T-helper 9 cell (primary cell): ENCODE measurements around the gene GABARAPL2.
A peak's percentile ranks its signal among the peaks of the same experiment; 100 is the strongest.
"Not testable (repeated sequence)": the region's sequence is repeated elsewhere in the genome, so short reads cannot be mapped to it uniquely, and the experiment has no call there.

Source experiments
- DNase-seq: peaks from one replicate; pipeline ENCODE4 v3.0.0-alpha.2; 2020

Gene GABARAPL2

GRCh38 chr16:75591927-75592326 is 25.7 kb downstream of the GABARAPL2 start:
- not testable (repeated sequence) for DNase-seq

- DNase-seq = no peak
These were observed 27.1 kb downstream of the GABARAPL2 start for GRCh38 chr16:75593308-75593707.

- no peak for DNase-seq
These were observed 27.9 kb downstream of the GABARAPL2 start for GRCh38 chr16:75593825-75594820.

- DNase-seq = no peak
These were observed 33.5 kb downstream of the GABARAPL2 start for GRCh38 chr16:75599452-75600277.

GRCh38 chr16:75603241-75603640 is 37.1 kb downstream of the GABARAPL2 start:
- DNase-seq = no peak

- DNase-seq = no peak
These were observed 40.3 kb downstream of the GABARAPL2 start for GRCh38 chr16:75606507-75606906.

- no peak for DNase-seq
These were observed 48.1 kb downstream of the GABARAPL2 start for GRCh38 chr16:75614066-75614897.

GRCh38 chr16:75615619-75616018 is 49.4 kb downstream of the GABARAPL2 start:
- DNase-seq = no peak

GRCh38 chr16:75616521-75617010 is 50.4 kb downstream of the GABARAPL2 start:
- DNase-seq = no peak

- DNase-seq = no peak
These were observed 50.9 kb downstream of the GABARAPL2 start for GRCh38 chr16:75617121-75617520.

GRCh38 chr16:75618780-75619179 is 52.6 kb downstream of the GABARAPL2 start:
- no peak for DNase-seq

- DNase-seq = peak; percentile 49
These were observed 54.4 kb downstream of the GABARAPL2 start for GRCh38 chr16:75620326-75621169.

GRCh38 chr16:75621170-75621477 is 54.9 kb downstream of the GABARAPL2 start:
- DNase-seq = no peak

- DNase-seq = peak; percentile 97
These were observed 56.8 kb downstream of the GABARAPL2 start, which contains the start of gene ADAT1 for GRCh38 chr16:75622761-75623605. ADAT1 (minus strand) TSS chr16:75623281; CDS start chr16:75620799, 2,482 bp downstream.

- no peak for DNase-seq
These were observed 58.7 kb downstream of the GABARAPL2 start for GRCh38 chr16:75624921-75625334.

GRCh38 chr16:75626806-75627205 is 60.6 kb downstream of the GABARAPL2 start:
- DNase-seq = no peak
